GM23248 (cell line): ENCODE measurements around the gene CALHM3.

Experiments used
- EZH2 ChIP-seq: fragments of 200-600 bp; sonication (generic); IDR thresholded peaks from 2 replicates; pipeline ENCODE4 v1.6.1; 2018; ENCODE audit warnings: antibody characterized with exemption, mild to moderate bottlenecking; ENCODE audit not compliant: insufficient read depth, poor library complexity, severe bottlenecking
- EZH2phosphoT487 ChIP-seq: fragments of 200-600 bp; sonication (generic); IDR thresholded peaks from 2 replicates; pipeline ENCODE4 v1.6.1; 2018; ENCODE audit warnings: antibody characterized with exemption, moderate library complexity, mild to moderate bottlenecking, low read depth; ENCODE audit not compliant: insufficient read depth

DNA sequence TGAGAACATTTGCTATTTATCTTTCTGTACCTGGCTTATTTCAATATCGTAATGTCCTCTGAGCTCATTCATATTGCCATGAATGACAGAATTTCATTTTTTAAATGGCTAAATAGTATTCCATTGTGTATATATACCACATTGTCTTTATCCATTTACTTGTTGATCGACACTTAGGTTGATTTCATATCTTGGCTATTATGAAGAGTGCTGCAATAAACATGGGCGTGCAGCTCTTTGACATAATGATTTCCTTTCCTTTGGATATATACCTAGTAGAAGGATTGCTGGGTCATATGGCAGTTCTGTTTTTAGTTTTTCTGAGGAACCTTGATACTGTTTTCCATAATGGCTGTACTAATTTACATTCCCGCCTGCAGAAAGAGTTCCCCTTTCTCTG is 44.6 kb upstream of the CALHM3 start:
- TF ChIP-seq EZH2 (no peak), EZH2phosphoT487 (no peak)
